ENCODE results near the gene AZIN2. TPM values are rescaled to one million over a fixed set of nuclear protein-coding genes. Genes with fewer than 3 reads are reported as not detected.

The AZIN2 gene
- polyA plus RNA-seq, 2 of the 4 experiments (the other 2 are of a cell fraction), result 1.6 to 1.9 TPM

DNA sequence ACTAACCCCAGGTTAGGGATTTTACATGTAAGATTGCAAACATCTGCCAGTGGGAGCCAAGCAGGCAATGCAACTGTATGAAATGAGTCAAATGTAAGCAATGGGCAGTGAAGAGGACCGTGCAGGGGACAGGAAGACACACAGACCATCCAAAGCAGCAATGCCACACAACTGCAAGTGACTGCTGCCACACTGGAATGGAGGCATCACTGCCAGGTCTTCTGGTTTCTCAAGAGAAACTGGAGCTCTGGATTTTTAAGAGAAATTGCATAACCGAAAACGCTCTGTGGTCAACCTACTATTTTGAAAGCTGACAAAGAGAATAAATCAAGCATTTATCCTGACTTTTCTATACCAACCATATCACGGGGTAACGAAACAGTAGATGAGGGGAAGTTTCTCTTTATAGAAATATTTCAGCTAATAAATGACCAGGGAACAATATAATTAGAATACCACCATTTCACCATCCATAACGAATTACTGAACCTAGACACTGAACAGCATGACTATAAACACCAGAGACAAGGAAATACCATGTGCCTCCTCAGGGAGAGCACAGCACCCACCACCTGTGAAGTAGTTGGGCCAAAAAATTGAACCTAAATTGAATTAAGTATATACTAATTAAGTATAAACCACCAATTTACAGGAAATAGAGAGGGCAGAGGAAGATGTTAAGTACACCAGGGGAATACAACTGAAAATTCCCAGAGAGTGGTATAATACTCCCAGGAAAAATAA lies 48.7 kb upstream of the AZIN2 start:
- TF ChIP-seq JUN (IDR thresholded peaks at IDR 0.05) (no peak), MAZ (IDR thresholded peaks at IDR 0.05; ENCODE audit: borderline replicate concordance, low read depth, low read length) (no peak), RFX5 (IDR thresholded peaks at IDR 0.05) (no peak), SMC3 (IDR thresholded peaks at IDR 0.05) (no peak), POLR2A (IDR thresholded peaks at IDR 0.05; ENCODE audit: low read length) (no peak), EHF (CRISPR knock-in tag; IDR thresholded peaks at IDR 0.05) (no peak), ZFP36 (IDR thresholded peaks at IDR 0.05; ENCODE audit: borderline replicate concordance, partially characterized antibody) (no peak), ZC3H11A (IDR thresholded peaks at IDR 0.05) (no peak), NPAS2 (CRISPR knock-in tag; IDR thresholded peaks at IDR 0.05; ENCODE audit: borderline replicate concordance) (no peak), KDM1A (IDR thresholded peaks at IDR 0.05; ENCODE audit: low read depth) (no peak), FOSL2 (IDR thresholded peaks at IDR 0.05) (no peak), FOSL2 (CRISPR knock-in tag; IDR thresholded peaks at IDR 0.05) (no peak), POLR2AphosphoS2 (conservative IDR thresholded peaks at IDR 0.05; ENCODE audit: low read length) (no peak), CBX8 (IDR thresholded peaks at IDR 0.05) (no peak)
- TF ChIP-seq, protein P1, sequence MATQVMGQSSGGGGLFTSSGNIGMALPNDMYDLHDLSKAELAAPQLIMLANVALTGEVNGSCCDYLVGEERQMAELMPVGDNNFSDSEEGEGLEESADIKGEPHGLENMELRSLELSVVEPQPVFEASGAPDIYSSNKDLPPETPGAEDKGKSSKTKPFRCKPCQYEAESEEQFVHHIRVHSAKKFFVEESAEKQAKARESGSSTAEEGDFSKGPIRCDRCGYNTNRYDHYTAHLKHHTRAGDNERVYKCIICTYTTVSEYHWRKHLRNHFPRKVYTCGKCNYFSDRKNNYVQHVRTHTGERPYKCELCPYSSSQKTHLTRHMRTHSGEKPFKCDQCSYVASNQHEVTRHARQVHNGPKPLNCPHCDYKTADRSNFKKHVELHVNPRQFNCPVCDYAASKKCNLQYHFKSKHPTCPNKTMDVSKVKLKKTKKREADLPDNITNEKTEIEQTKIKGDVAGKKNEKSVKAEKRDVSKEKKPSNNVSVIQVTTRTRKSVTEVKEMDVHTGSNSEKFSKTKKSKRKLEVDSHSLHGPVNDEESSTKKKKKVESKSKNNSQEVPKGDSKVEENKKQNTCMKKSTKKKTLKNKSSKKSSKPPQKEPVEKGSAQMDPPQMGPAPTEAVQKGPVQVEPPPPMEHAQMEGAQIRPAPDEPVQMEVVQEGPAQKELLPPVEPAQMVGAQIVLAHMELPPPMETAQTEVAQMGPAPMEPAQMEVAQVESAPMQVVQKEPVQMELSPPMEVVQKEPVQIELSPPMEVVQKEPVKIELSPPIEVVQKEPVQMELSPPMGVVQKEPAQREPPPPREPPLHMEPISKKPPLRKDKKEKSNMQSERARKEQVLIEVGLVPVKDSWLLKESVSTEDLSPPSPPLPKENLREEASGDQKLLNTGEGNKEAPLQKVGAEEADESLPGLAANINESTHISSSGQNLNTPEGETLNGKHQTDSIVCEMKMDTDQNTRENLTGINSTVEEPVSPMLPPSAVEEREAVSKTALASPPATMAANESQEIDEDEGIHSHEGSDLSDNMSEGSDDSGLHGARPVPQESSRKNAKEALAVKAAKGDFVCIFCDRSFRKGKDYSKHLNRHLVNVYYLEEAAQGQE (IDR thresholded peaks at IDR 0.05), result no peak
- TF ChIP-seq, protein P2, sequence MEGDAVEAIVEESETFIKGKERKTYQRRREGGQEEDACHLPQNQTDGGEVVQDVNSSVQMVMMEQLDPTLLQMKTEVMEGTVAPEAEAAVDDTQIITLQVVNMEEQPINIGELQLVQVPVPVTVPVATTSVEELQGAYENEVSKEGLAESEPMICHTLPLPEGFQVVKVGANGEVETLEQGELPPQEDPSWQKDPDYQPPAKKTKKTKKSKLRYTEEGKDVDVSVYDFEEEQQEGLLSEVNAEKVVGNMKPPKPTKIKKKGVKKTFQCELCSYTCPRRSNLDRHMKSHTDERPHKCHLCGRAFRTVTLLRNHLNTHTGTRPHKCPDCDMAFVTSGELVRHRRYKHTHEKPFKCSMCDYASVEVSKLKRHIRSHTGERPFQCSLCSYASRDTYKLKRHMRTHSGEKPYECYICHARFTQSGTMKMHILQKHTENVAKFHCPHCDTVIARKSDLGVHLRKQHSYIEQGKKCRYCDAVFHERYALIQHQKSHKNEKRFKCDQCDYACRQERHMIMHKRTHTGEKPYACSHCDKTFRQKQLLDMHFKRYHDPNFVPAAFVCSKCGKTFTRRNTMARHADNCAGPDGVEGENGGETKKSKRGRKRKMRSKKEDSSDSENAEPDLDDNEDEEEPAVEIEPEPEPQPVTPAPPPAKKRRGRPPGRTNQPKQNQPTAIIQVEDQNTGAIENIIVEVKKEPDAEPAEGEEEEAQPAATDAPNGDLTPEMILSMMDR (IDR thresholded peaks at IDR 0.05), result no peak
- TF ChIP-seq, protein P3, sequence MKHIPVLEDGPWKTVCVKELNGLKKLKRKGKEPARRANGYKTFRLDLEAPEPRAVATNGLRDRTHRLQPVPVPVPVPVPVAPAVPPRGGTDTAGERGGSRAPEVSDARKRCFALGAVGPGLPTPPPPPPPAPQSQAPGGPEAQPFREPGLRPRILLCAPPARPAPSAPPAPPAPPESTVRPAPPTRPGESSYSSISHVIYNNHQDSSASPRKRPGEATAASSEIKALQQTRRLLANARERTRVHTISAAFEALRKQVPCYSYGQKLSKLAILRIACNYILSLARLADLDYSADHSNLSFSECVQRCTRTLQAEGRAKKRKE (CRISPR knock-in tag; IDR thresholded peaks at IDR 0.05; ENCODE audit: low read depth), result no peak
- TF ChIP-seq, protein P4, sequence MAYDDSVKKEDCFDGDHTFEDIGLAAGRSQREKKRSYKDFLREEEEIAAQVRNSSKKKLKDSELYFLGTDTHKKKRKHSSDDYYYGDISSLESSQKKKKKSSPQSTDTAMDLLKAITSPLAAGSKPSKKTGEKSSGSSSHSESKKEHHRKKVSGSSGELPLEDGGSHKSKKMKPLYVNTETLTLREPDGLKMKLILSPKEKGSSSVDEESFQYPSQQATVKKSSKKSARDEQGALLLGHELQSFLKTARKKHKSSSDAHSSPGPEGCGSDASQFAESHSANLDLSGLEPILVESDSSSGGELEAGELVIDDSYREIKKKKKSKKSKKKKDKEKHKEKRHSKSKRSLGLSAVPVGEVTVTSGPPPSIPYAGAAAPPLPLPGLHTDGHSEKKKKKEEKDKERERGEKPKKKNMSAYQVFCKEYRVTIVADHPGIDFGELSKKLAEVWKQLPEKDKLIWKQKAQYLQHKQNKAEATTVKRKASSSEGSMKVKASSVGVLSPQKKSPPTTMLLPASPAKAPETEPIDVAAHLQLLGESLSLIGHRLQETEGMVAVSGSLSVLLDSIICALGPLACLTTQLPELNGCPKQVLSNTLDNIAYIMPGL (CRISPR knock-in tag; IDR thresholded peaks at IDR 0.05; ENCODE audit: borderline replicate concordance), result no peak
- H3K9me3 ChIP-seq, result no peaks in the 10 kb centered on the region
- no peak for FAIRE-seq
- ATAC-seq, result no peak
- no peak for DNase-seq (ENCODE audit: low read depth in 1 of 2, low spot score in 1 of 2)
- ChIA-PET CTCF (interaction anchor here (1.0 to 1.1 kb wide), 2 partner anchors 18 to 23 kb away, joined by 3 to 4 read pairs; no protein-coding TSS in a partner anchor), POLR2A (no interaction called here)
- WGBS (ENCODE audit: missing lambda C conversion rate), result 84% methylated on average over 6 of the region's 6 CpGs
- peaks cover 29% of the 10 kb centered on the region for H3K4me1 ChIP-seq
- H3K4me2 ChIP-seq, result no peak overlapping the region; the same call in 2 of the 3 replicates
- H3K4me3 ChIP-seq, result no peak overlapping the region
- H3K27ac ChIP-seq, result no peak overlapping the region
